Measurements from ENCODE around the gene NT5C1A.

The NT5C1A gene

DNA sequence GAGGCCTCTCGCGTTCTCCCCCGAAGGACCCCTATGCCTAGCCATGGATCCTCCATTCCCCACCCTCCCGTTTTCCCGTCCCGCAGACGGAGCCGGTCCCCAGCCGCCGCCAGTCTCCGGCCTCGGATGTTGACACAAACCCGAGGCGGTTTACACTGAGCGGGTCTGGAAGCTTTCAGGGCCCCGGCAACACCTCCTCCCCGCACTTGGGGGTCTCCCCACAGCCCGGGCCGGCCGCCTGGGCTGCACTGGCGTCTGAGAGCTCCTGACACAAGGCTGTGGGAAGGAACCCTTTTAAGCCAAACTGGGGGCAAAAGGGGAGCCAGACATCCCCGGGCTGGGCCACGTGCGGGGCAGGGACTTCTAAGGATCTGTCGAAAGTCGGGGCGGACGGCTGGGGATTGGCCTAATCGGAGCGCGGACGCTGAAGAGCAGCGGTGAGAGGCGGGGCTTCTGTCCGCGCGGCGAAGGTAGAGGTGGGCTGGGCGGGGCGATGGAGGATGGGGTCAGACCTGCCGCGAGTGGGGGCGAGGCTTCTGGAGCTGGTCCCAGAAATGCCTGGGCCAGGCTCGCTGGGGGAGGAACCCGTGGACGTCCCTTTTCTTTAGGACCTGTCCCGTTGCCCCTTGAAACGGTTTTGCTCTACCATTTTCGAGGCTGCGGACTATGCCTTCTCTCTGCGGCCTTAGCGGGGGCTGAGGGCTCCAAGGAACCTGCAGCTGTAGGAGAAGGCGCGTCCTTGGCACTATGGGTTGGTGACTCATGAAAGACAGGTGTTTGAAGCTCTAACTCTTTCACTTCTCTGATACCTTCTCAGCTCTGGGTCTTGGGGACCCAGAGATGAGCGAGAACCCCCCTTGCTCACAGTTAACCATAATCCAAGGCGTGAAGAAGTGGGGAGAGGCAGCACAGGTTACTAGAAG, 20.5 kb upstream of the NT5C1A start:
- Histone ChIP-seq H3K9ac (ENCODE audit: low read length) (no peak overlapping the region), H3K4me3 (ENCODE audit: low read length) (no peak overlapping the region), H3K4me1 (ENCODE audit: low read length) (no peaks in the 10 kb centered on the region), H4K20me1 (ENCODE audit: insufficient read depth, low read length) (no peaks in the 10 kb centered on the region), H3K27ac (ENCODE audit: low read length) (no peak overlapping the region), H3K27me3 (ENCODE audit: low read depth, low read length) (no peaks in the 10 kb centered on the region), H3K9me3 (ENCODE audit: insufficient read depth, low read length) (no peaks in the 10 kb centered on the region), H3K36me3 (replicated peaks; ENCODE audit: low read depth, low read length) (no peaks in the 10 kb centered on the region), H3K79me2 (ENCODE audit: low read length) (no peaks in the 10 kb centered on the region), H3K4me2 (ENCODE audit: low read length) (no peak overlapping the region), H2AFZ (ENCODE audit: low read depth, low read length) (no peak overlapping the region)
- no peak for TF ChIP-seq EZH2phosphoT487 (IDR thresholded peaks at IDR 0.05; ENCODE audit: low read depth)
- TF ChIP-seq, protein P1, sequence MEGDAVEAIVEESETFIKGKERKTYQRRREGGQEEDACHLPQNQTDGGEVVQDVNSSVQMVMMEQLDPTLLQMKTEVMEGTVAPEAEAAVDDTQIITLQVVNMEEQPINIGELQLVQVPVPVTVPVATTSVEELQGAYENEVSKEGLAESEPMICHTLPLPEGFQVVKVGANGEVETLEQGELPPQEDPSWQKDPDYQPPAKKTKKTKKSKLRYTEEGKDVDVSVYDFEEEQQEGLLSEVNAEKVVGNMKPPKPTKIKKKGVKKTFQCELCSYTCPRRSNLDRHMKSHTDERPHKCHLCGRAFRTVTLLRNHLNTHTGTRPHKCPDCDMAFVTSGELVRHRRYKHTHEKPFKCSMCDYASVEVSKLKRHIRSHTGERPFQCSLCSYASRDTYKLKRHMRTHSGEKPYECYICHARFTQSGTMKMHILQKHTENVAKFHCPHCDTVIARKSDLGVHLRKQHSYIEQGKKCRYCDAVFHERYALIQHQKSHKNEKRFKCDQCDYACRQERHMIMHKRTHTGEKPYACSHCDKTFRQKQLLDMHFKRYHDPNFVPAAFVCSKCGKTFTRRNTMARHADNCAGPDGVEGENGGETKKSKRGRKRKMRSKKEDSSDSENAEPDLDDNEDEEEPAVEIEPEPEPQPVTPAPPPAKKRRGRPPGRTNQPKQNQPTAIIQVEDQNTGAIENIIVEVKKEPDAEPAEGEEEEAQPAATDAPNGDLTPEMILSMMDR (IDR thresholded peaks at IDR 0.05; ENCODE audit: low read depth, low read length): no peak

DNA sequence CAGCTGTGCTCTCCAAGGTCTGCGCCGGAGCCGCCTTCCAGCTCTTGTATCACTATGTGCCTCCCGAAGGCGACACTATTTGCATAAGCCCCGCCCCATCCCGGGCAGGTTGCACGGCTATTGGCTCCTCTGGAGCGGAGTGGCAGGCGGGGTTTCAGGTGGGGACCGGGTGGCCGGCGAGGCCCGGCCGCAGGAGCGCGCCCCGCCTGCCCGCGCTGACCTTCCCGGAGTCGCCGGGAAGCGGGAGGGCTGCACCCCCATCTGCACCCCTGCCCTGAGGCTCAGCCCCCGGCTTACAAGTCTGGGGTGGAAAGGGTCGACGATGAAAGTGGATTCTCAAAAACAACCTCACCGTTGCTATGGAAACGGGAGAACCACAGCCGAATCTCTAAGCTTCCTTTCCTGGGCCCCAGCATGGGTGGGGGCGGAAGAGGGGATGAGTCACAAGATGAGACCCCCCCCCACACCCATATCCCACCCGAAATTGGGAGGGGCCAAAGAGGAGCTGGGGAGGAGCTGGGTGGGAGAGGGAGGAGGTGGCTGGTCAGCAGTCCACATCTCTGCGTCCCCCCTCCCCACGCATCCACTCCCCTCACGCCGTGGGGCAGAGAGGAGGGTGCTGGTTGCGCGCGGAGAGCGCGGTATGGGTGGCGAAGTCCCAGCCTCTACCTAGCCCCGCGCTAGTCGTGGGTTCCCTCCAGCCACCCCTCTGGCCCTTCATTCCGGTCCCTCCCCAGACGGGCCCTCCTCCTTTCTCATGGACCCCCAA, 19.7 kb upstream of the NT5C1A start, which contains the start of gene HPCAL4:
TSS of gene HPCAL4 (minus strand) at position 51 of the 769 bp plus-strand sequence. CDS start 6,830 bp downstream, outside the sequence.
- Histone ChIP-seq H3K4me2 (ENCODE audit: low read length) (no peak within 1 kb of the TSS), H4K20me1 (ENCODE audit: insufficient read depth, low read length) (no peaks in the 10 kb centered on the region), H3K36me3 (replicated peaks; ENCODE audit: low read depth, low read length) (no peaks in the 10 kb centered on the region), H3K79me2 (ENCODE audit: low read length) (no peaks in the 10 kb centered on the region), H3K4me3 (ENCODE audit: low read length) (no peak within 1 kb of the TSS), H3K27ac (ENCODE audit: low read length) (no peak within 1 kb of the TSS), H2AFZ (ENCODE audit: low read depth, low read length) (no peak within 1 kb of the TSS), H3K9ac (ENCODE audit: low read length) (no peak within 1 kb of the TSS), H3K9me3 (ENCODE audit: insufficient read depth, low read length) (no peaks in the 10 kb centered on the region), H3K27me3 (ENCODE audit: low read depth, low read length) (no peaks in the 10 kb centered on the region), H3K4me1 (ENCODE audit: low read length) (no peaks in the 10 kb centered on the region)
- TF ChIP-seq EZH2phosphoT487 (IDR thresholded peaks at IDR 0.05; ENCODE audit: low read depth): no peak
- TF ChIP-seq, protein P1 (IDR thresholded peaks at IDR 0.05; ENCODE audit: low read depth, low read length): no peak

- Histone ChIP-seq H3K27me3 (ENCODE audit: low read depth, low read length) (no peaks in the 10 kb centered on the region), H3K4me1 (ENCODE audit: low read length) (no peaks in the 10 kb centered on the region), H2AFZ (ENCODE audit: low read depth, low read length) (no peak overlapping the region), H3K27ac (ENCODE audit: low read length) (no peak overlapping the region), H3K9me3 (ENCODE audit: insufficient read depth, low read length) (no peaks in the 10 kb centered on the region), H4K20me1 (ENCODE audit: insufficient read depth, low read length) (no peaks in the 10 kb centered on the region), H3K36me3 (replicated peaks; ENCODE audit: low read depth, low read length) (no peaks in the 10 kb centered on the region), H3K4me3 (ENCODE audit: low read length) (no peak overlapping the region), H3K79me2 (ENCODE audit: low read length) (no peaks in the 10 kb centered on the region), H3K9ac (ENCODE audit: low read length) (no peak overlapping the region), H3K4me2 (ENCODE audit: low read length) (no peak overlapping the region)
- TF ChIP-seq, protein P1 (IDR thresholded peaks at IDR 0.05; ENCODE audit: low read depth, low read length): no peak
- TF ChIP-seq EZH2phosphoT487 (IDR thresholded peaks at IDR 0.05; ENCODE audit: low read depth): no peak
Observed at GRCh38 chr1:39690794-39691382, 19.0 kb upstream of the NT5C1A start.

GRCh38 chr1:39690225-39690624, 18.3 kb upstream of the NT5C1A start:
- no peak overlapping the region for H3K9ac ChIP-seq (ENCODE audit: low read length)
- no peak overlapping the region for H3K4me2 ChIP-seq (ENCODE audit: low read length)
- no peak overlapping the region for H3K27ac ChIP-seq (ENCODE audit: low read length)
- H4K20me1 ChIP-seq (ENCODE audit: insufficient read depth, low read length): no peaks in the 10 kb centered on the region
- no peaks in the 10 kb centered on the region for H3K36me3 ChIP-seq (replicated peaks; ENCODE audit: low read depth, low read length)
- H3K4me3 ChIP-seq (ENCODE audit: low read length): no peak overlapping the region
- H3K79me2 ChIP-seq (ENCODE audit: low read length): no peaks in the 10 kb centered on the region
- H2AFZ ChIP-seq (ENCODE audit: low read depth, low read length): no peak overlapping the region
- no peaks in the 10 kb centered on the region for H3K27me3 ChIP-seq (ENCODE audit: low read depth, low read length)
- no peak for TF ChIP-seq EZH2phosphoT487 (IDR thresholded peaks at IDR 0.05; ENCODE audit: low read depth)
- TF ChIP-seq, protein P1 (IDR thresholded peaks at IDR 0.05; ENCODE audit: low read depth, low read length): no peak
- H3K9me3 ChIP-seq (ENCODE audit: insufficient read depth, low read length): no peaks in the 10 kb centered on the region
- no peaks in the 10 kb centered on the region for H3K4me1 ChIP-seq (ENCODE audit: low read length)
